ENCODE results near the gene ATP8B3.
"Not testable (repeated sequence)": the region's sequence is repeated elsewhere in the genome, so short reads cannot be mapped to it uniquely, and the experiment has no call there.

Gene ATP8B3

GRCh38 chr19:1768248-1768647, 43.8 kb downstream of the ATP8B3 start:
- no peak for DNase-seq

DNA sequence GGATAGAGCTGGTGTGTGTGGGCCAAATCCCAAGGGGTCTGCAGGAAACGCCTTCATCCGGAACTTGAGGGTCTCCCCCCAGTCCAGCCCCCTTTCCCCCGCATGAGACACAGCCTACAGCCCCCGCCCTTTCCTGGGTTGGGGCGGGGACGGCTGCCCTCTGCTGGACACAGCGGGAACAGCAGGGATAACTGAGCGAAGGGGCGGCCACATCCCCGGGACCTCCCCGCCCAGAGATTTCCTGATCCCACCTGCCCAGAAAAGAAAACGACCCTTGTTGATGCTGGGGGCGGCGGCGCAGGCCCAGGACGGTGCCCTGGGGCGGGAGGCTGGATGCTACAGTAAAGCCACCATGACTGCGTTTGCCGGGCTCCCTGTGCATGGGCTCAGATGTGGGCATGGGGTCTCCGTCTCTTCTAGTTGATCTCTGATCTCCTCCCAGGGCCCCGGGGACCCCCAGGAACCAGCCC, 44.6 kb downstream of the ATP8B3 start:
- no peak for DNase-seq

DNA sequence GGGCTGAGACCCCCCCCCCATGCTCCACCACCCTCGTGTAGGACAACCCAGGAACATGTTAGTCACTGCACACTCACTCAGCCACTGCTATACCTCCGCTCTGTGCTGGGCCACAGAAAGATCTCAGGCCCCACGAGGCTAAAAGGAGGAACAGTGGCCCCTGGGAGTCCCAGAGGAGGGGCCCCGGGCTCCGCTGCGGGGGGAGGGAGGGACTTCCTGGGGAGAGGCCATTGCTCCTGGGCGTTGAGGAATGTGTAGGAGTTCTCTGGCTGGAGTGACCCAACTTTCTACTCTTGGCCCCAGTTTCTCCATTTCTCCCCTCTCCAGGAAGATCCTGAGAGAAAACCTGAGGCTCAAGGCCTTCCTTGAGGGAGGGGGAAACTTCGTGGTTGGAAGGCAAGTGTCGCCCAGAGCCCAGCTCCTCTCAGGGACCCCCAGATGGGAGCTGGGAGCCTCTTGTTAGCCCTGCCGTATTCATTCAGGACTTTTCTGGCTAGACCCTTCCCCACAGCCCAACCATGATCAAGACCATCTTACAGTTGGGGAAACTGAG, 45.2 kb downstream of the ATP8B3 start:
- no peak for DNase-seq

DNA sequence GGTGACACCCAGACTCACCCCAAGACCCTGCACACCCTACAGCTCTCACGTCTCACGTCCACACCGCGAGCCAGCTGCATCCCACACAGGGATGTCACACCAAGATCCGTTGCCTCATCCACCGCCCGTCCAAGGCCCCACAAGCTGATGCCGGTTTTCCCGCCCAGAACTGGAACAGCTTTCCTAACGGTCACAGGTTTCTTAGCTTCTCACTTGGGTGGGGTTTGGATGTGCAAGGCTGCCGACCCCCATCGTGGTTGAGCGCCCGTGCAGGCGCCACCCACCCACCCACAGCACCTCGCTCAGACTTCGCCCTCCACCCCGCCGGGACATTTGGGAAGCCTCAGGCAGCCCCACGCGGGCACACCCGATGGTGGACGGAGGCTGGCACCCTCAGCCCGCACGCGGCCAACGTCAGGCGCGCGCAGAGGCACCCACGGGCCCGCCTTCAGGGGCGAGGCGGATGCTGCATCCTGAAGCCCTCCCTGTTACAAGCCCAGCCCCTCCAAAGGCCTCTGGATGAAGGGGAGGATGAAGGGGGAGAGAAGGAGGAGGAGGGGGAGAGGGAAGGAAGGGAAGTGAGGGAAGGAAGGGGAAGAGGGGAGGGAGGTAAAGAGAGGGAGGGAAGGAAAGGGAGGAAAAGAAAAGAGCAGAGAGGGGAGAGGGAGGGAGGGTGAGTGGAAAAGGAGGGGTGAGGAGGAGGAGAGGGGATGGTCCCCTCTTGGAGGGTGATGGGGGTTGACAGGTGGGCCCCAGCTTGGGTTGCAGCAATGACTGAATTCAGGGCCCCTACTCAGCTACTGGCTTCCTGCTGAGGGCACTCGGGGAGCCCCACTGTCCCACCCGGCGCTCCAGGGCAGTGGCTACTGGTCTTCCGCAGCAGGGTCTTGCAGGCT, 45.9 kb downstream of the ATP8B3 start:
- no peak for DNase-seq

DNA sequence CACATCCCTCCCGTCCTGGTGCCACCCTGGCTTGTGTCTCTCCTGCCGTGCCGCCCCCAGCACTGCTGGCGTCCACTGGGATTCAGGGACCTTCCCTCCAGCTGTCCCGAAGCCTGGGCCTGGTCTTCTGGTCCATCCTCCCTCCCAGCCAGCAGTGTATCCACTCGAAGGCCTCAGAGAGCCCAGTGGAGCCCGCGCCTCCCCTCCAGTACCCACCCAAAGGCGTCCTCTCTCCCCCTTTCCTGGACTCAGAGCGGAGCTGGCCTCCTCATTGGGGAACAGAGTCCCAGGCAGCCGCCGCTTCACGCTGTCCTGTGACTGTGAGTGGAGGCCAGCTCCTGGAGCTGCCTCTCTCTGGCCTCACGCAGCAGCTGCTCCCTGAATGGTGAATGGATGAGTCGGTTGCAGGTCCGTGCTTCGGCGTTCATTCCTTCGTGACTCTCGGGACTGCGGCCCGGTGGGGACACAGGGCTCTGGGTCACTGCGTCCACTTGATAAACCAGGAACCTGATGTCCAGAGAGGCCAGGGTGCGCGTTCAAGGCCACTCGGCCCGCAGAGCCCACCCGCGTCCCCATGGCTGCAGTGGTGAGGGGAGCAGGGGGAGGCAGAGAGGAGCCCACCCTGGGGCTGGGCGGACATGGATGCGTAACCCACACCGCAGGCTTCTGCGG, 46.7 kb downstream of the ATP8B3 start:
- DNase-seq, result no peak

DNA sequence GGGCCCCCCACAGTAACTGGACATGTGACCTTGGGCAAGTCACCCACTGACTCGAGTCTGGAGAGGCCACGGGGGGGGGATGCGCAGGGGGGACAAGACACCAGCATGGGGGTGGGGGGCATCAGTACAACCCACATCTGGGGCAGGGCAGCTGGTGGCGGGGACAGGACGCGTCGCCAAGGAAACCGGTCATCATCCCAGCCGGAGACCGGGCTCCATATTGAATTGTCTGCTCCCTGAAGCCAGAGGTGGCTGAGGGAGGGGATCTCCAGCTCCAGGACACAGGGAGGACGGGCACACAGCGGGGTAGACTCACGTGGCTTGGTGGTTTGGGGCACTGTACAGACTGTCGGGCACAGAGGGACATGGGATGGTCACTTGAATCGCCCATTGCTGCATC, 47.3 kb downstream of the ATP8B3 start:
- no peak for DNase-seq

DNA sequence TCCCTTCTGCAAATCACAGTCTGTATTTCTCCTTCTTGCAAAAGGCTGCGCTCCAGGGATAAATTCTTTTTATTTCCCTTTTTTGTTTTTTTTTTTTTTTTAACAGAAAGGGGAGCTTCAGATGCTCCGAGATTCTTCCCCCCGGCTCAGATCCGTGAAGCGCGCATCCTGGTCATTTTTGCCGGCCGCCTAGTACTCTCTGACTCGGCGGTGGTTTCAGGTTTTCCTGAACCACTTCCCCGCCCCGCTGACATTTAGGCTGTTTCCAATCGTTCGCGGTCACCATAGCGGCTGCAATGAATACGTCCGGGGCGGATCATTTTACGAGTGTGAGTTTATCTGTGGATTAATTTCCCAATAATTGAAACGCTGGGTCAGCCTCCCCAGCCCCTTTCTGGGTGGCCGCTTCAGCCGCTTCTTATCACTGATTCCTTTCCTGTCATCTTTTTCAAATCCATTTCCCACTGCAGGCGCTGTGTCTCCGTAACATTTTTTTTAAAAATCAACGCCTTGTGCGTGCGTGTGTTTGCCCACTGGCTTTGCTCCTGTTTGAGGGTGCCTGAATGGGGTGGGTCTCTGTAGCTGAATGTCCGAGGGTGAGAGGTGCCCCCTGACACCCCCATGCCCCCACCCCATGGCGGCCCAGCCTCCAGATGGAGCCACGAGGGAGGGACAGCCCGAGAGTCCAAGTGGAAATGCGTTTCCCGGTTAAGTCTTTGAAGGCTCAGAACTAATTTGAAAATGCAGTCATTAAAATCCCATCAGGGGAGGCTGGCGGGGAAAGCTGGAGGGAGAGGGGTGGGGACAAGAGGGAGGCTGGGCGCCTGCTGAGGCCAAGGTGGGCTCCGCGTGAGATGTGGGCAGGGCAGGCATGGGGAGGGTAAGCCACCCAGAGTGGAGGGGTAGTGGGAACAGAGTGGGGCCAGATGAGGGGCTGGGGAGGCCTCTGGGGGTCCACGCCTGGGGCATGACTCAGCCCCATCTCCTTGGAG, 48.1 kb downstream of the ATP8B3 start:
- DNase-seq, result no peak

DNA sequence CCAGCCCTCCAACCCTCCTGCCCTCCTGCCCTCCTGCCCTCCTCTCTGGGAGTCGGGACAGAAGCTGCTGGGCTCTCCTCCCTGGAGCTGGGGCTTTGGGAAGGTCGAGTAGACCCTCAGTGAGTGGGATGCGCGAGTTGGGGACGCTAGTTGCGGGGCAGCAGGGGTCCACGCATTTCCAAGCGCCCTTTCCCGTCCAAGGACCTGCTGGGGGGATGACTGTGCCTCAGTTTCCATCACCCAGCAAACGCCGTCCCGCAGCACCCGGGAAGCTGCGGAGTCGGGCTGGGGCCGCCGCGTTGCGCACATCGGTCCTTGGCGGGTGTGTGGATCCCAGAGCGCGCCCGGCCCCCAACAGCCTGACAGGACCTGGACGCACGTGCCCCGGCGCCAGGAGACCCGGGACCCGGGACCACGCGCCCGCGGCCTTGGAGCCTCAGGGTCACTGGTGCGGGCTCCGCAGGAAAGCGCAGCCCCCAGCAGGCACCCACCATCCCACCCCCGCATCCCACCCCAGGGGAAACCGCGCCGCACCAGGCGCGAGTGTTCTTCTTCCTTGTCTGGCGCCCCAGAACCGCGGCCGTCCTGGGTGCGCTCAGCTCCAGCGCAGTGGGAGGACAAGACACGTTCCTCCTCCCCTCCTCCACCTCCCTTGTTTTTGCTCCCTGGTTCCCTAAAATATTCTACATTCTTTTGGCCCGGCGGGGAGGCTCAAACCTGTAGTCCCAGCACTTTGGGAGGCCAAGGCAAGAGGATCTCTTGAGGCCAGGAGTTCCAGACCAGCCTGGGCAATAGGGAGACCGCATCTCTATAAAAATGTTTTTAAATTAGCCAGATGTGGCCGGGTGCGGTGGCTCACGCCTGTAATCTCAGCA, 49.6 kb downstream of the ATP8B3 start:
- no peak for DNase-seq

- DNase-seq, result no peak
These were observed 50.4 kb downstream of the ATP8B3 start for GRCh38 chr19:1761528-1762242.

DNA sequence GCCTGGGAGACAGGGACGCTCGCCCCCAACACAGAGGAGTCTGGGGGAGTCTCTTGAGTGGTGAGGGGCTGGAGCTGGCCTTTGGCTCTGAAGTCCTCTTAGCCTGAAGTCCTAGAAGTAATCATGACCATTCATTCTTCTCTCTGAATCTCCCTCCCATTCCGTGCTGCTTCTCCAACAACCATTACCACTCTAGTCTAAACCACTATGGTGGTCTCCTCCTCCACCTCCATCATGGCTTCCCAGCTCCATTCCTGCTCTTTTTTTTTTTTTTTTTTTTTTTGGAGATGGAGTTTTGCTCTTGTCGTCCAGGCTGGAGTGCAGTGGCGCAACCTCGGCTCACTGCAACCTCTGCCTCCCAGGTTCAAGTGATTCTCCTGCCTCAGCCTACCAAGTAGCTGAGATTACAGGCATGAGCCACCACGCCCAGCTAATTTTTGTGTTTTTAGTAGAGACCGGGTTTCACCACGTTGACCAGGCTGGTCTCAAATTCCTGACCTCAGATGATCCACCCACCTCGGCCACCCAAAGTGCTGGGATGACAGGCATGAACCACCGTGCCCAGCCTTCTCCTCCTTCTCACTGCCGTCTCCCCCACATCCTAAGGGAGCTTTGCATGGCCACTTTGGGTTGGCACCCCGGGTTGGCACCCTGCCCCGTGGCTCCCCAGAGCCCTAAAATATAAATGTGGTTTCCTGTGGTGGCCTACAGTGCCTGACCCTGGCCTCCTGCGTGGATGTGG, 51.1 kb downstream of the ATP8B3 start:
- DNase-seq, result not testable (repeated sequence)

- no peak for DNase-seq
These were observed 52.1 kb downstream of the ATP8B3 start for GRCh38 chr19:1760020-1760419.

DNA sequence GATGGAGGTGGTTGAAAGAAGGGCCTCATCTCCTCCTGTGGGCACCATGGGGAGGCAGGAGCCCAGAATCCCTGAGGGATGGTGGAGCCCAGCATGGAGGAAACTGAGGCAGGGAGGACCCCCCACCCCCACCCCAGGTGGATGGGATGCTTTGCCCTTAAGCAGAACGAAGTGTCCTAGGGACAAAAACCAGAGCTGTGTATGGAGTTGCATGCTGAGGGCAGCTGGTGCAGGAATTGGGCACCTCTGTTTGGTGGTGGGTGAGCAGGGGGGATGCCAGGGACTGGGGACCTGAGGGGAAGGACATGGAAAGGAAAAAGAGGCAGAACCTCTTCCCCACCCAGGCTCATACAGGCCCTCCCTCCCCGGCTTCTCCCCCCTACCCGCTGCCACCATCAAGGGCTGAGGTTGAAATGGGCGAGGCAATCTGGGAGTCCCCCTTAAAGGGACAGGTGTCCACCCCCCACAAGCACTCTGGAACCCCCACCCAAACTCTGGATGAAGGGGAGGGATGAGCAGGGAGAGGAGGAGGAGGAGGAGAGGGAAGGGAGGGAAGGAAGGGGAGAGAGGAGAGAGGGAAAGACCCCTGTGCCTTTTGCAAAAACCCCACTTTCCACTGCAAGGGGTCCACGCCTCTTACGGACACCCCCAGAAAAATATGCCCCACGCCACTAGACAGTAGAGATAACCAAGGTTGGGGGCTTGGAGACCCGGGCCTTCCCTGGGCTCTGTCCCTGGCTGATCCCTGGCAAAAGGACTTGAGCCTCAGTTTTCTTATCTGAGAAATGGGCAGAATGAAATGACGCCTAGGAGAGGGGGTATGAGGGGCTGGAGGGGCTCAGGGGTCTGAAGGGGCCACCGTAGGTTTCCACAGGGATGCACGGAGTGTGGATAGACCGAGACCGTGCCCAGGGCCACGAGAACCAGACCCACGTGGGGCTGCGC, 52.8 kb downstream of the ATP8B3 start:
- no peak for DNase-seq

DNA sequence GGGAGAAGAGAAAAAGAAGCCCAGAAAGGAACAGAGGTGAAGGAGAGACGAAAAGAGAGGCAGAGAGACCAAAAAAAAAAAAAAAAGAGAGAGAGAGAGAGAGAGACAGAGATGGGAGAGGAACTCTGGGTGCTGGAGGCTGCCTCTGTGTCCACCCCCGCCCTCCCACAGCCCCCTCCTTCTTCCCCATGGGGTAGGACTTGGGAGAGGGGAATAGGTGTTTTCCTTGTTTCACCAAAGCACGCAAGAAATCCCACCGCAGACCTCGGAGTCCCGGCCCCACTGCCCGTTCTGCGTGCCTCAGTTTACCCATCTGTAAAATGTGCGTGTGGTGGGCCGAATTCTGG, 53.9 kb downstream of the ATP8B3 start:
- no peak for DNase-seq

GRCh38 chr19:1757468-1758230, 54.4 kb downstream of the ATP8B3 start:
- DNase-seq, result no peak

- no peak for DNase-seq
These were observed 55.2 kb downstream of the ATP8B3 start for GRCh38 chr19:1756705-1757465.

GRCh38 chr19:1756264-1756663, 55.8 kb downstream of the ATP8B3 start:
- DNase-seq, result no peak

DNA sequence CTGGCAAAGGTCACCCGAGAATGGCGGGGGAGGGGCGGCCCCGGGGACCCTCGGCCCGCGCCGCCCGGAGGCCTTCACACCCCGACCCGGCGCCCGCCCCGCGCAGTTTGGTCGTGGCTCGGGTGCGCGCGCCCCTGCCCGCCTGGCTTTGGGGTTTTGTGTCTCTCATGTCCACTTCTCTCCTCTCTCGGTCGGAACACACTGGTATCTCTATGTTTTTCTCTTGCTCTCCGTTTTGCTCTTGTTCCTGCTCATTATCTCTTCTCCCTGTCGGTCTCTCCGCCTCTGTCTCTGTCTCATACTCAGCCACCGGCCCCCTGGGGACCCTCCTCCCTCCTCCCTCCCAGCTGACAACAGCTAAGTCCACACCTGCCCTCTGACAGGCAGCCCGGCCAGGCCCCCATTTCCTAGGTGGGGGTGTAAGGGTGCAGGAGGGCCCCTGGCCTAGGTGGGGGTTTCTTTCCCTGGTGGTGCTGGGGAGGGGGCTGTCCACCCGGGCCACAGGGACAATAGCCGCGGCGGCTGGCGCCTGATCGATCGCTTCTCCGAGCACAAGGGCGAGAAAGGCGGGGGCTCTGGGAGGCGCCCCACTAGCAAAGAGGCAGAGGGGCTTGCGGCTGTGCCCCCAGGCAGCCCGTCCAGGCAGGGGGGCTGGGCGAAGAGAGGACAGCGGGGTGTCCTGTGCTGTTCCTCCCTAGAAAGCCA, 56.5 kb downstream of the ATP8B3 start:
- no peak for DNase-seq

Data from NCI-H345 (cell line).